ENCODE measurements around the gene ZNF385C. TPM values are rescaled to one million over a fixed set of nuclear protein-coding genes. Genes with fewer than 3 reads are reported as not detected.

ZNF385C gene
- total and polyA plus RNA-seq, 4 donors = 0.03 to 0.19 (median 0.06) TPM; not detected in 1

DNA sequence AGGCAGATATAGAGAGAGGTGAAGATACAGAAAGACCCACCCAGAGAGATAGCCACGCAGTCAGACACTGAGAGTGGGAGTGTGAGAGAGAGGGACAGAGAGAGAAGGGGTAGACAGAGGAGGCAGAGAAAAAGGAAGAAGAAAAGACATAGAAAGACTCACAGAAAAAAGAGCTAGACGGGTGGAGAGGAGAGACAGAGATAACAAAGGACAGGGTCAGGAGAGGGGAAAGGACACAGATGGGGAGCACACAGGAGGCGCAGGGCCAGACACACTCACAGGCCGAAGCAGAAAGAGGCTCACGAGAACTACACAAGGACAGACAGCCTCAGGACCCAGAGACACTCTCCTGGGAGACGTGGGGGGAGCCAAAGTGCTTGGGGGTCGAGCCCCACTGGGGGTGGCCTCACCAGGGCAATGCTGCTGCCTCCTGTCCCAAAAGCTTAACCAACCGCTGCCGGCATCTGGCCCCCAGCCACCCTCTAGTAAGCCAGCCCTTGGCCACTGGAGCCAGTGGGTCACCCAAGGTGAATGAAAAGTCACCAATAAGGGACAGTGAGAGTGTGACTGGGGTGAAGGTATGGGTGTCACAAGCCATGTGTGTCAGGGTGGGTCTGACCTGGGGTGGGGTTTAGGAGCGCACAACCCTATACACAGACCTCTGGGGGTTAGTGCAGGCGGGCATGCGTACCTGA is 3.8 kb downstream of the ZNF385C start:
- TF ChIP-seq JUND (IDR thresholded peaks at IDR 0.05) (no peak), YY1 (IDR thresholded peaks at IDR 0.05) (no peak)
- Histone ChIP-seq H3K36me3 (ENCODE audit: control insufficient read depth in 4 of 4, insufficient read depth in 3 of 4, low read depth in 1 of 4, low read length in 3 of 4) (no peaks in the 10 kb centered on the region), H3K4me1 (ENCODE audit: control insufficient read depth in 4 of 4, insufficient read depth in 4 of 4, low read length in 3 of 4) (peaks cover 0 to 14% (median 8%) of the 10 kb centered on the region in 4 donors), H3K9ac (ENCODE audit: low read depth in 1 of 2, low read length in 2 of 2) (no peak overlapping the region), H3K27me3 (ENCODE audit: control insufficient read depth in 4 of 4, insufficient read depth in 4 of 4, low read length in 3 of 4) (no peaks in the 10 kb centered on the region), H3K4me3 (ENCODE audit: low read depth in 1 of 3, low read length in 3 of 3) (no peak overlapping the region), H3K9me3 (ENCODE audit: control insufficient read depth in 4 of 4, low read length in 3 of 4) (no peaks in the 10 kb centered on the region), H3K27ac (ENCODE audit: low read depth in 1 of 2, low read length in 2 of 2) (no peak overlapping the region)
- no peak for DNase-seq (ENCODE audit: low spot score)
- WGBS = 82% methylated on average over 12 of the region's 12 CpGs

DNA sequence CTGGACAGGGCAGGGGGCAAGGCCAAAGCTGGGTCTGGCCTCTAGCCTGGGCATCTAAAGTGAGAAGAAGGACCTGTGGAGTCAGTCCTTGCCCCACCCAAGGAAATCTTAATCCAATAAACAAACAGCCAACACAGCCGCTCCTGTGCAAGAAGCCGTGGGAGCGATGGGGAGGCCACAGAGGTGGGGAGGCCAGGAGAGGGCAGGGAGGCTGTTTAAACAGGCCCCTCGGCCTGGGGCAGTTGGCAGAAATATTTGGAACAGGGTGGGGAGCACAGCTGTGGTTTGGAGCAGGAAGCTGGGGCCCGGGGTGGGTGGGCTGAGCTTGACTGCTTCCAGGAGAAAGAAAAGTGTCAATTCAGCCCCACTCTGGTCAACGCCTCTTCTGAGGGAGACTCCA is 5.3 kb downstream of the ZNF385C start:
- Histone ChIP-seq H3K36me3 (ENCODE audit: control insufficient read depth in 4 of 4, insufficient read depth in 3 of 4, low read depth in 1 of 4, low read length in 3 of 4) (no peaks in the 10 kb centered on the region), H3K9ac (ENCODE audit: low read depth in 1 of 2, low read length in 2 of 2) (no peak overlapping the region), H3K27me3 (ENCODE audit: control insufficient read depth in 4 of 4, insufficient read depth in 4 of 4, low read length in 3 of 4) (no peaks in the 10 kb centered on the region), H3K9me3 (ENCODE audit: control insufficient read depth in 4 of 4, low read length in 3 of 4) (no peaks in the 10 kb centered on the region), H3K27ac (ENCODE audit: low read depth in 1 of 2, low read length in 2 of 2) (no peak overlapping the region), H3K4me1 (ENCODE audit: control insufficient read depth in 4 of 4, insufficient read depth in 4 of 4, low read length in 3 of 4) (peaks cover 2 to 17% (median 9%) of the 10 kb centered on the region in 4 donors), H3K4me3 (ENCODE audit: low read depth in 1 of 3, low read length in 3 of 3) (no peak overlapping the region)
- TF ChIP-seq TAF1 (conservative IDR thresholded peaks at IDR 0.05) (no peak), CTCF (IDR thresholded peaks at IDR 0.05; ENCODE audit: low read depth, low read length, missing input control) (no peak), NR2F2 (IDR thresholded peaks at IDR 0.05) (no peak), ATF3 (IDR thresholded peaks at IDR 0.05) (no peak), REST (IDR thresholded peaks at IDR 0.05) (no peak), RXRA (IDR thresholded peaks at IDR 0.05) (no peak), SP1 (IDR thresholded peaks at IDR 0.05) (no peak), HNF4A (conservative IDR thresholded peaks at IDR 0.05) (no peak), JUND (IDR thresholded peaks at IDR 0.05) (no peak), HNF4G (IDR thresholded peaks at IDR 0.05) (no peak), FOXA1 (IDR thresholded peaks at IDR 0.05) (no peak), EGR1 (IDR thresholded peaks at IDR 0.05; ENCODE audit: low read depth in 2 of 2) (no peak), MAX (IDR thresholded peaks at IDR 0.05) (no peak), RAD21 (IDR thresholded peaks at IDR 0.05) (no peak)
- TF ChIP-seq, protein P1, sequence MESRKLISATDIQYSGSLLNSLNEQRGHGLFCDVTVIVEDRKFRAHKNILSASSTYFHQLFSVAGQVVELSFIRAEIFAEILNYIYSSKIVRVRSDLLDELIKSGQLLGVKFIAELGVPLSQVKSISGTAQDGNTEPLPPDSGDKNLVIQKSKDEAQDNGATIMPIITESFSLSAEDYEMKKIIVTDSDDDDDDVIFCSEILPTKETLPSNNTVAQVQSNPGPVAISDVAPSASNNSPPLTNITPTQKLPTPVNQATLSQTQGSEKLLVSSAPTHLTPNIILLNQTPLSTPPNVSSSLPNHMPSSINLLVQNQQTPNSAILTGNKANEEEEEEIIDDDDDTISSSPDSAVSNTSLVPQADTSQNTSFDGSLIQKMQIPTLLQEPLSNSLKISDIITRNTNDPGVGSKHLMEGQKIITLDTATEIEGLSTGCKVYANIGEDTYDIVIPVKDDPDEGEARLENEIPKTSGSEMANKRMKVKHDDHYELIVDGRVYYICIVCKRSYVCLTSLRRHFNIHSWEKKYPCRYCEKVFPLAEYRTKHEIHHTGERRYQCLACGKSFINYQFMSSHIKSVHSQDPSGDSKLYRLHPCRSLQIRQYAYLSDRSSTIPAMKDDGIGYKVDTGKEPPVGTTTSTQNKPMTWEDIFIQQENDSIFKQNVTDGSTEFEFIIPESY (IDR thresholded peaks at IDR 0.05) = no peak
- DNase-seq (ENCODE audit: low spot score) = no peak
- 79% methylated on average over 6 of the region's 6 CpGs for WGBS
